COR-L47 (cell line): Measurements from ENCODE around the gene DNAH12.
"Not testable (repeated sequence)": the region's sequence is repeated elsewhere in the genome, so short reads cannot be mapped to it uniquely, and the experiment has no call there.

Experiments used
- DNase-seq: peaks from one replicate; lab custom pipeline; 2025; lab: John Stamatoyannopoulos, UW

Gene DNAH12

GRCh38 chr3:57309769-57310360 lies 234.3 kb downstream of the DNAH12 start:
- DNase-seq: no peak

- not testable (repeated sequence) for DNase-seq
Observed at GRCh38 chr3:57303520-57303919, 240.6 kb downstream of the DNAH12 start.

DNA sequence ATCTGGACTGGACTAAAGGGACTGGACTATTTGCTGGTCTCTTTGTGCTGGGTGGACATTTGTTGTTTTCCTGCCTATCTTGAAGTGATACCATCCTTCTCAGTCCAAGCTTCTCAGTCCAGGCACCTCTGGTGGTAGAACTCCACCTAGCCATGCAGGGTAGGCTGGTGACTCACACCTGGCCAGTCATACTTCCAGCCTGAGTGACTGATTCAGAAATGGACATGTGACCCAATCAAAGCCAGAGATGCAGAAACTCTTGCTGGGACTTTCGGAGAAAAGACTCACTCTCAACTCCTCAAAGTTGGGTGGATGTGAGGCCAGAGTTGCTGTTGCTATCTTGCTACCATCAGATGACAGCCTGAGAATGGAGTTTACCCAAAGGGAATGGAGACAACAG lies 246.1 kb downstream of the DNAH12 start:
- no peak for DNase-seq

DNA sequence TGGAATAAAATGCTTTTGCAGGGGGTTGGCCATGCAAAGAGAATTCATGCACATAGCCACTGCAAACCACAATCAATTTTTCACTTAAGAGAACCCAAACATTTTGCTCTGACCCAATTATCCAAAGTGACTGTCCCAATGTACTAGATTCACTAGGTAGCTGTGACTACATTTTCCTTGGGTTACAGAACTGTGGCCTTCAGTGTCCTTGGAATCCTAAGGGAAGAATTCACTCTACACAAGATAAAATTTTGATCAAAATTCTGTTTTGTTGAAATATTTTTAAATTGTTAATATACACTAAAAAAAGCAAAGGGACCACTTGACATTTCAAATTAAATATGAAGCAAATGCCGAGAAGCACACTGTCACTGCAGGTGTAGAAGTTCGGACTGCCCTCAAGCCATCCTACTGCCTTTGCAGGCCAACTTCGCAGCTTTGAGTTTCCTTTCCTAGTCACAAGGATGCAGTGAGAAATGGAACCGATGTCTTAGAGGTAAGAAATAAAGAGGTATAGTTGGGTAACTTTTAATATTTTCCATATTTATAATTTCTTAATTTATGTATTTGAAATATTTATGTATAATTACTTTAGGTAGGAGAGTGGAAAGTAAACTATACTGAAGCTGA lies 251.1 kb downstream of the DNAH12 start:
- no peak for DNase-seq

GRCh38 chr3:57292159-57292896 lies 251.8 kb downstream of the DNAH12 start, which contains the start of gene ASB14:
Gene ASB14, minus strand, starts transcription at chr3:57292685. Its CDS starts 652 bp downstream, at chr3:57292033.
- DNase-seq: no peak

DNA sequence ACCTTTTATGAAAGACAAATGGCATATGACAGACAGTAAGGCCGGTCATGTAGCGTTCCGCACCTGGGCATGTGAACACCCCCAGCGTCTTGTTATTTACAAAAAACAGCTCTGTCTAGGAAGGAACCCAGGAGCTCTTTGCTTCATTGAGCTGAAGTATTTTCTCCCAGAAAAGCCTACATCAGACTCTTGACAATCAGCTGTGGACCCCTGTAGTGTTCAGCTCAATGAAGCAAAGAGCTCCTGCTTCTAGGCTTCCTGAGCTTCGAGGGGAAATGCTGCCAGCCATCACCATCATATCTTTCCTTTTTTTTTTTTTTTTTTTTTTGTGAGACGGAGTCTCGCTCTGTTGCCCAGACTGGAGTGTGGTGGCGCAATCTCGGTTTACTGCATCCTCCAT lies 255.7 kb downstream of the DNAH12 start:
- no peak for DNase-seq

- no peak for DNase-seq
Observed at GRCh38 chr3:57287205-57287604, 256.9 kb downstream of the DNAH12 start.

DNA sequence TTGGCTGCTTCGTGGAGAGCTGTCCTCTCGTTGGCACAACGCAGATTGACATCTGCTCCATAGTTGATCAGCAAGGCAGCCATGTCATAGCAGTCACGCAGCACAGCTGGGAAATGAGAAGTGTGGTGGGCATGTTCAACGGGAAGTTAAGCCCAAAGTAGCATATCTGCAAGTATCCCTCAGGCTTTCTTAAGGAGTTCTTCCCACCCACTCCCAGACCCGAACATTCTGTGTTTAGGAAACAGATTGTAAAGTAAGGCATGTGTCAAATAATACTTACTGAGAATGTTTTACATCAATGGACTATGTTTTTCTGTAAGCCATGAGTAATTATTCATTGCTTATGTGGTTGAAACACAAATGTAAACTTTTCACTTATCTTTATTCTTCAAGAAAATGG lies 260.8 kb downstream of the DNAH12 start:
- DNase-seq: no peak

- no peak for DNase-seq
Observed at GRCh38 chr3:57281715-57282114, 262.4 kb downstream of the DNAH12 start.

DNA sequence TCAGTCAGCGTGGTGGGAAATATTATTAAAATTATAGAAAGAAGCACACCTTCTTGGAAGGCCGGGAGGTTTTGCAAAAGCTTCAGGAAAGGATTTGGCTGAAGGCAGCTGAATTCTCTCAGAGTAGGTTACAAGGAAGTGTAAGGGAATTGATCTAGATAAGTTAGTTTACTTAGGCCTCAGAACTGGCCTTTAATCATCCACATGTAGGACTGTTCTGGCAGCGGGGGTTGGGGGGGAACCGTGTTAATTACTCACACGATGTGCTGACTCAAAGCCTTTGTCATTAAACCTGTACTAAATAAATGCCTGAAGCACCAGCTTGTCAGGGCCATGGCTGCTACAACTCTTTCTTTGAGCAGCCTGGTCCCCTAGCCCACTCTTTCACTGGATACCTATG lies 264.5 kb downstream of the DNAH12 start:
- no peak for DNase-seq

DNA sequence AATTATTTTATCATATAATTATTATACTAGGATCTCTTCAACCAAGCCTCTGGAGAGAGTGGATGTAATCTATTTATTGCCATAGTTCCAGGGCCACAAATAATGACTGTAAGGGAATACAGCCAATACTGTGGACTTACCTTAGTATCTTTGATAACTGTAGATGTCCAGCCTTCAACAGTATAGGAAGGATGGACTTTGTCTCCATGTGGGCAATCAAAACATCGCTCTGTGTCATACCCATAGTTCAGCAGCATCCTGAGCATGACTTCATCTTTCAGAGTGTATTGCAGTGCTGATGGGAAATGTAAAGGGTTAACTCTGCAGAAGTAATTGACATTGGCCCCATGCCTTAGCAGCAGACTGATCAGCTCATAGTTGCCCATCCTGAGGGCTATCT lies 265.9 kb downstream of the DNAH12 start:
- no peak for DNase-seq

- DNase-seq: no peak
Observed at GRCh38 chr3:57275393-57275792, 268.8 kb downstream of the DNAH12 start.

DNA sequence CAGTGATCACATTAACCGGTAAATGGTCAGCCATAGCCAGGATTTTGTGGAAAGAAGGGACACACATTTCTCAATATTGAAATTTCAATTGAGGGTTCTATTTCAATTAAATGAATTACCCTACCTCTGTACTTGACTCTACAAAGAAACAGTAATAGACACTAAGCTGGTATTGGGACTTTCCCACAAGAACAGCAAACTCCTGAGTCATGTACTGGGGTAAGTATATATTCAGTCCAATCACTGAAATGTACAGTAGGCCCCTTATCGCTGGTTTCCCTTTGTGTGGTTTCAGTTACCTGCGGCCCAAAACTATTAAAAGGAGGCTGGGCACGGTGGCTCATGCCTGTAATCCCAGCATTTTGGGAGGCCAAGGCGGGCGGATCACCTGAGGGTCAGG lies 269.3 kb downstream of the DNAH12 start:
- DNase-seq: no peak

DNA sequence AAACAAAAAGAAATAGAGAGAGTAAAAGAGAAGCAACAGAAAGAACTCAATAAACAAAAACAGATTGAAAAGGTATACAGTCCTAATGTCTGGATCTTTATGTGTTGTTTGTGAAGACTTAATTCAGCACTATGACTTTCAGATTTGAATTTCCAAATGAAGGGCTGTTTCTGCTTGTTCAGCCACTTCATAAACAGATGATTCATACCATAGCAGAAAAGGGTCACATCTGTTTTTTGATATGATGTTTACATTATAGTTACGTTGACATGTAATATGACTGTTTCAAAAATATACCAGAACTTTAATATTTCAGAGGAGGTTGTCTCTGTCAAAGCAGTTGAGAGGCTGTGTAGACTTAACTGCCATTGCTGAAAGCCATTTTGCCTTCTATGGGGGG lies 275.7 kb downstream of the DNAH12 start:
- DNase-seq: no peak

- no peak for DNase-seq
Observed at GRCh38 chr3:57261929-57262328, 282.2 kb downstream of the DNAH12 start.

GRCh38 chr3:57261119-57261518 lies 283.0 kb downstream of the DNAH12 start:
- DNase-seq: no peak

GRCh38 chr3:57257678-57258077 lies 286.5 kb downstream of the DNAH12 start:
- no peak for DNase-seq

GRCh38 chr3:57256844-57257243 lies 287.3 kb downstream of the DNAH12 start:
- DNase-seq: no peak

DNA sequence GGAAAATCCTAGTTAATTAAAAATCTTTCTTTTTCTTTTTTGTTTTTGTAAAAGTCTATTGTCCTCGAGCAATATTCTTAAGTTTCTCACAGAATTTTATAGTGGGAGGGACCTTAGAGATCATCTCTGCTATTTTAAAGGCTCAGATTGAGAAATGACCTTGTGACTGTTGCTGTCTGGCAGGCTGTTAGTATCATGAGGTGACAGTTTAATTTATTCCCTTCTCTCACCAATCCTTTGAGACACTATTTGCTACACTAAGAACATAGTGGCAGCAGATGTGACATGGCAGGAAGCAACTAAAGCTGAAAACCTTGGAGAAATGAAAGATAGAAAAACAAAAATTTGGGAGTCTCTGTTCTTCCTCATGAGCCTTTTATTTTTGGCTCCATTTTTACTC lies 291.7 kb downstream of the DNAH12 start:
- DNase-seq: no peak

DNA sequence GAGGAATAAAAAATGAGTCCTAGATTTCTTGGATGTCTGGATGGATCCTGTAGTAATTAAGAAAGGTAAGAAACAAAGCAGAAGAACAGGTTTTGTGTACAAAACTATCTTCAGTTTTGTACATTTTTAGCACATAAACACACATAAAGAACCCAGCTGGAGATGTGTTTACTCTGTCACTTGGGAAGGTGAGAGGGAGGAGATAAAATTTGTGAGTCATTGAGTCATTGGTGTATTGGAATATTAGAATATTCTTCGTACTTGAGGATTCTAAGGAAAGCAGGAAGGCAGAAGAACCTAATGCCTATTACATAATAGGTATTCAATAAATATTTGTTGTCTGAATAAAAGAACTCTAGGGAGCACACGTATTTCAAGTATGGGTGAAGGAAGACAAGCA lies 299.2 kb downstream of the DNAH12 start:
- no peak for DNase-seq
